ENCODE measurements around the gene CD82. TPM values are rescaled to one million over a fixed set of nuclear protein-coding genes. Genes with fewer than 3 reads are reported as not detected.

The CD82 gene
- total RNA-seq, 1 donor from 2014 or later, result 425 TPM

DNA sequence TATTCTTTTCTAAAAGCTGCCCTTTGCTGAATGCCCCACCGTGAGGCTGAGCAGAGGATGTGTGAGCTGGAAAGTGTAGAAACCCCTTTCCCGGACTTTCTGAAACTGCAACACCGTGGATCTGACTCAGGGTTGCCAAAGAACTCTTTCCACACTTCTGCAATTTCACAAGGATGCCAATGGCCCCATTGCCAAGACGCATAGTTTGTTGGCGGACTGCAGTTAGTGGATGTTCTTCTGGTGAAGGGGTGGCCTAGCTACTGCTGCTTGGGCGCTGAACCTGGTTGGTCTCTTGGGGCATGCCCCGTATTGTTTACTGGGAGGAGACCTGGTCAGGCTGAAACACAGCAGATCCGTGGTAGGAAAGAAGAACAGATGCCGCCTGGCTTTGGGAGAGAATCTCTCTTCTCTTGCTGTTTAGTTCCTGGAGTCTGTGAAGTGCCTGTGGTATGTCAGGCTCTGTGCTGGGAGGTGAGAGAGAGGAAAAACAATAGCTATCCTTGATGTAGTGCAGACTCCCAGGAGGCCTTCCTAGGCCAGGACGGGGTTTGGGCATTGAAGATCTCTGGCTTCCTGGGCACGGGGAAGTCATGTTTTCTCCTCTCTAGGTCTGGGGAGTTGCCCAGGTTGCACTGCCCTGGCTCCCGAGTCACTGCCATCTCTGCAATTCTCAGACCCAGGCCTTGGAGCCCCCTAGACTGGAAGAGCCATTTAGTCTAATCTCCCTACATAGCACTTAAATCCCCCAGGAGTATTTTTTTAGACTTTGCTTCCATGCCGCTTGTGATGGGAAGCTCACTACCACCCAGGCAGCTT is 26.9 kb downstream of the CD82 start:
- H3K36me3 Mint-ChIP-seq (ENCODE audit: low read depth), result peaks cover 92% of the 10 kb centered on the region

GRCh38 chr11:44593251-44593650 is 27.8 kb downstream of the CD82 start:
- no peak overlapping the region for H3K4me3 Mint-ChIP-seq (ENCODE audit: low read depth)
- intact Hi-C loops (cut with micrococcal nuclease), result no loop called here
- H3K27ac Mint-ChIP-seq, result peak overlapping the region; percentile 60
- no peaks in the 10 kb centered on the region for H3K9me3 Mint-ChIP-seq
- DNase-seq (ENCODE audit: low spot score), result no peak
- H3K27me3 Mint-ChIP-seq (ENCODE audit: low read depth), result no peaks in the 10 kb centered on the region
- H3K36me3 Mint-ChIP-seq (ENCODE audit: low read depth), result peaks cover 91% of the 10 kb centered on the region
- H3K4me1 Mint-ChIP-seq (ENCODE audit: low read depth), result peaks cover 57% of the 10 kb centered on the region

More for the DNA sequence above, 26.9 kb downstream of the CD82 start:
- Mint-ChIP-seq H3K27me3 (ENCODE audit: low read depth) (no peaks in the 10 kb centered on the region), H3K4me3 (ENCODE audit: low read depth) (no peak overlapping the region), H3K9me3 (no peaks in the 10 kb centered on the region), H3K4me1 (ENCODE audit: low read depth) (peaks cover 51% of the 10 kb centered on the region), H3K27ac (peak overlapping the region; percentile 60)
- DNase-seq (ENCODE audit: low spot score), result no peak
- intact Hi-C loops (cut with micrococcal nuclease), result no loop called here

DNA sequence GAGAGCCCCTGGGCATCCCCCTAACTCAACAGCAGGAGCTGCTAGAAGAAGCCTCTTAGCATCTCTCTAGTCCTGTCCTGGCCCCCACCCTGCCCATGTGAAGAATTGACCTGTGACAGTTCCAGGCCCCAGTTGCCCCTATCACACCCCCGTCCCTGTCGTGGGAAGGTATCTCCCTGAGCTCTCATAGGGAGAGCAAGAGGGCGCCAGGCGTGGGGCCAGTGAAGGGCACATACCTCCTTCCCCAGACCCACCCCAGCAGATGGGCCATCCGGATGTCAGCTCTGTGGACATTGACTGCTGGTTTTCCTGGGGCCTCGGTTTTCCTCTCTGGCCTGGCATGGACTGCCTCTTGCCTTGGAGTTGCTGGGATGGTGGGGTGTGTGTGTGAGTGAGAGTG is 29.5 kb downstream of the CD82 start:
- DNase-seq (ENCODE audit: low spot score), result no peak
- Mint-ChIP-seq H3K36me3 (ENCODE audit: low read depth) (peaks cover 90% of the 10 kb centered on the region), H3K9me3 (no peaks in the 10 kb centered on the region), H3K4me1 (ENCODE audit: low read depth) (peaks cover 58% of the 10 kb centered on the region), H3K27ac (peak overlapping the region; percentile 97), H3K27me3 (ENCODE audit: low read depth) (no peaks in the 10 kb centered on the region), H3K4me3 (ENCODE audit: low read depth) (peak overlapping the region; percentile 9)
- intact Hi-C loops (cut with micrococcal nuclease), result loop anchor here (5.0 kb wide), 1 partner anchor 1527 kb away; the partner anchor contains the start of gene PHF21A

- no peaks in the 10 kb centered on the region for H3K9me3 Mint-ChIP-seq
- peak overlapping the region; percentile 97 for H3K27ac Mint-ChIP-seq
- intact Hi-C loops (cut with micrococcal nuclease), result loop anchor here (5.0 kb wide), 1 partner anchor 1526 kb away; the partner anchor contains the start of gene PHF21A
- peaks cover 62% of the 10 kb centered on the region for H3K4me1 Mint-ChIP-seq (ENCODE audit: low read depth)
- no peak for DNase-seq (ENCODE audit: low spot score)
- H3K4me3 Mint-ChIP-seq (ENCODE audit: low read depth), result peak overlapping the region; percentile 71
- H3K36me3 Mint-ChIP-seq (ENCODE audit: low read depth), result peaks cover 92% of the 10 kb centered on the region
- H3K27me3 Mint-ChIP-seq (ENCODE audit: low read depth), result no peaks in the 10 kb centered on the region
These were observed 30.5 kb downstream of the CD82 start for GRCh38 chr11:44595964-44596381.

- peak; percentile 78 for DNase-seq (ENCODE audit: low spot score)
- peaks cover 89% of the 10 kb centered on the region for H3K36me3 Mint-ChIP-seq (ENCODE audit: low read depth)
- peak overlapping the region; percentile 71 for H3K4me3 Mint-ChIP-seq (ENCODE audit: low read depth)
- intact Hi-C loops (cut with micrococcal nuclease), result loop anchor here (1.0 to 5.0 kb wide), 2 partner anchors 22 to 1526 kb away; partner anchors contain the start of gene PHF21A
- peak overlapping the region; percentile 97 for H3K27ac Mint-ChIP-seq
- H3K27me3 Mint-ChIP-seq (ENCODE audit: low read depth), result no peaks in the 10 kb centered on the region
- H3K9me3 Mint-ChIP-seq, result no peaks in the 10 kb centered on the region
- H3K4me1 Mint-ChIP-seq (ENCODE audit: low read depth), result peaks cover 62% of the 10 kb centered on the region
These were observed 31.2 kb downstream of the CD82 start for GRCh38 chr11:44596525-44597276.

- peaks cover 64% of the 10 kb centered on the region for H3K4me1 Mint-ChIP-seq (ENCODE audit: low read depth)
- H3K36me3 Mint-ChIP-seq (ENCODE audit: low read depth), result peaks cover 91% of the 10 kb centered on the region
- peak overlapping the region; percentile 97 for H3K27ac Mint-ChIP-seq
- no peaks in the 10 kb centered on the region for H3K9me3 Mint-ChIP-seq
- DNase-seq (ENCODE audit: low spot score), result no peak
- intact Hi-C loops (cut with micrococcal nuclease), result loop anchor here (1.0 to 5.0 kb wide), 2 partner anchors 23 to 1525 kb away; partner anchors contain the start of gene PHF21A
- peak overlapping the region; percentile 71 for H3K4me3 Mint-ChIP-seq (ENCODE audit: low read depth)
- no peaks in the 10 kb centered on the region for H3K27me3 Mint-ChIP-seq (ENCODE audit: low read depth)
These were observed 32.0 kb downstream of the CD82 start for GRCh38 chr11:44597358-44598012.

- intact Hi-C loops (cut with micrococcal nuclease), result loop anchor here (5.0 kb wide), 1 partner anchor 1523 kb away; the partner anchor contains the start of gene PHF21A
- no peak for DNase-seq (ENCODE audit: low spot score)
- no peaks in the 10 kb centered on the region for H3K27me3 Mint-ChIP-seq (ENCODE audit: low read depth)
- peaks cover 59% of the 10 kb centered on the region for H3K4me1 Mint-ChIP-seq (ENCODE audit: low read depth)
- no peak overlapping the region for H3K4me3 Mint-ChIP-seq (ENCODE audit: low read depth)
- H3K36me3 Mint-ChIP-seq (ENCODE audit: low read depth), result peaks cover 93% of the 10 kb centered on the region
- H3K9me3 Mint-ChIP-seq, result no peaks in the 10 kb centered on the region
- peak overlapping the region; percentile 64 for H3K27ac Mint-ChIP-seq
These were observed 33.4 kb downstream of the CD82 start for GRCh38 chr11:44598831-44599230.

GRCh38 chr11:44600261-44600660 is 34.8 kb downstream of the CD82 start:
- H3K4me1 Mint-ChIP-seq (ENCODE audit: low read depth), result peaks cover 49% of the 10 kb centered on the region
- H3K9me3 Mint-ChIP-seq, result no peaks in the 10 kb centered on the region
- intact Hi-C loops (cut with micrococcal nuclease), result no loop called here

GRCh38 chr11:44600839-44601383 is 35.4 kb downstream of the CD82 start:
- H3K27ac Mint-ChIP-seq, result peak overlapping the region; percentile 72

More at GRCh38 chr11:44600261-44600660, 34.8 kb downstream of the CD82 start:
- H3K27me3 Mint-ChIP-seq (ENCODE audit: low read depth), result no peaks in the 10 kb centered on the region
- no peak overlapping the region for H3K4me3 Mint-ChIP-seq (ENCODE audit: low read depth)
- peaks cover 91% of the 10 kb centered on the region for H3K36me3 Mint-ChIP-seq (ENCODE audit: low read depth)
- no peak for DNase-seq (ENCODE audit: low spot score)
- peak overlapping the region; percentile 72 for H3K27ac Mint-ChIP-seq

GRCh38 chr11:44601471-44602370 is 36.3 kb downstream of the CD82 start:
- no peaks in the 10 kb centered on the region for H3K9me3 Mint-ChIP-seq
- no peak for DNase-seq (ENCODE audit: low spot score)
- H3K27ac Mint-ChIP-seq, result peak overlapping the region; percentile 72
- no peak overlapping the region for H3K4me3 Mint-ChIP-seq (ENCODE audit: low read depth)
- H3K27me3 Mint-ChIP-seq (ENCODE audit: low read depth), result no peaks in the 10 kb centered on the region
- intact Hi-C loops (cut with micrococcal nuclease), result no loop called here
- H3K4me1 Mint-ChIP-seq (ENCODE audit: low read depth), result peaks cover 45% of the 10 kb centered on the region
- peaks cover 91% of the 10 kb centered on the region for H3K36me3 Mint-ChIP-seq (ENCODE audit: low read depth)

More at GRCh38 chr11:44600839-44601383, 35.4 kb downstream of the CD82 start:
- H3K9me3 Mint-ChIP-seq, result no peaks in the 10 kb centered on the region
- no peak for DNase-seq (ENCODE audit: low spot score)
- intact Hi-C loops (cut with micrococcal nuclease), result no loop called here
- no peak overlapping the region for H3K4me3 Mint-ChIP-seq (ENCODE audit: low read depth)
- peaks cover 91% of the 10 kb centered on the region for H3K36me3 Mint-ChIP-seq (ENCODE audit: low read depth)
- no peaks in the 10 kb centered on the region for H3K27me3 Mint-ChIP-seq (ENCODE audit: low read depth)
- peaks cover 46% of the 10 kb centered on the region for H3K4me1 Mint-ChIP-seq (ENCODE audit: low read depth)

- Mint-ChIP-seq H3K27me3 (ENCODE audit: low read depth) (no peaks in the 10 kb centered on the region), H3K9me3 (no peaks in the 10 kb centered on the region), H3K4me3 (ENCODE audit: low read depth) (no peak overlapping the region), H3K36me3 (ENCODE audit: low read depth) (peaks cover 91% of the 10 kb centered on the region), H3K4me1 (ENCODE audit: low read depth) (peaks cover 46% of the 10 kb centered on the region), H3K27ac (peak overlapping the region; percentile 72)
- no peak for DNase-seq (ENCODE audit: low spot score)
- intact Hi-C loops (cut with micrococcal nuclease), result no loop called here
These were observed 37.4 kb downstream of the CD82 start for GRCh38 chr11:44602891-44603310.

Measured in activated T-helper 2 cell treated with anti-CD3 and anti-CD28 coated beads, Interferon-gamma antibody, Interleukin-2, Interleukin-4, amounts not matched to agents 10 μg/mL and 5 μg/mL and 100 μg/mL, durations not matched to agents 14 hours and 24 hours and 36 hours (primary cell).